NCI-H187 (cell line): Measurements from ENCODE around the gene RTF2.
"Not testable (repeated sequence)": the region's sequence is repeated elsewhere in the genome, so short reads cannot be mapped to it uniquely, and the experiment has no call there.

Source experiments
- DNase-seq, 2 experiments: peaks; one replicate each; lab custom pipeline; 2025; lab: John Stamatoyannopoulos, UW

RTF2 gene

DNA sequence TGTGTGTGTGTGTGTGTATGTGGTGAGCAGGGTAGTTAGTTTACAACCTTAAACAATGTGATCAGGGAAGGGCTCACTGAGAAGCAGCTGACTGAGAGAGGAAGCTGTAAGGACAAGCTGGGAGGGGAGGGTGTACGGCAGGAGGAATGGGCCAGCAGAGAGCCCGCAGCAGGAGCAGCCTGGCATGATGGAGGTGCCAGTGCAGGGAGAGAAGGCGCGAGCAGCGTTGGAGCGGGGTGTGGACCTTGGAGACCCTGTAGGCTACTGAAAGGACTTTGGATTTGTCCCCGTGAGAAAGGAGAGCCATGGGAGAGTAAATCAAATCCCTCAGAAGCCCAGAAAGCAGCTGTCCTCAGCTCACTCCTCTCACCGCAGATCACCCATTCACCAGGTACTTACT lies 83.1 kb downstream of the RTF2 start:
- DNase-seq, result no peak

DNA sequence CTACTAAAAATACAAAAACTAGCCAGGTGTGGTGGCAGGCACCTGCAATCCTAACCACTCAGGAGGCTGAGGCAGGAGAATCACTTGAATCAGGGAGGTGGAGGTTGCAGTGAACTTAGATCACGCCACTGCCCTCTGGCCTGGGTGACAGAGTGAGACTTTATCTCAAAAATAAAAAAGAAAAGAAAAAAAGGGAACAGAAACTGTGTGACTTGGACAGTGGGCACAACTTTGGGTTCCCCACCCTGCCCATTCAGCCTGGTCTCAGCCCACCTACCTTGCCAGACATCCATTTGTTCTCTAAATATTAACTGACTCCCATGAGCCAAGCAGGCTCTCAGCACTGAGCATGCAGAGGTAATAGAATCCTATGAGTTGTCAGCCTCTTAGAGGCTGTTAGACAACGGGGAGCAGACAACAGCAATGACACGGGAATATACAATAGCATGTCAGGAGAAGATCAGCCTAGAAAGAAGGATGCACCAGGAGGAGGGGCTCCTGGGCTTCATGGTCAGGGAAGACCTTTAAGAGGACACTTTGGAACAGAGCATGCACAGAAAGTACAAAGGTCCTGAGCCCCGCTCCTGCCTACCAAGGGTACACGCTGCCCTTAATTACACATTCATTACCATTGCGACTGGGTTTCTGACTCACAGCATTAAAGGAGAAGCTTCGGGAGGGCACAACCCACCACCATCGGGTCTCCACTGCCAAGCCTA lies 84.6 kb downstream of the RTF2 start:
- no peak for DNase-seq

DNA sequence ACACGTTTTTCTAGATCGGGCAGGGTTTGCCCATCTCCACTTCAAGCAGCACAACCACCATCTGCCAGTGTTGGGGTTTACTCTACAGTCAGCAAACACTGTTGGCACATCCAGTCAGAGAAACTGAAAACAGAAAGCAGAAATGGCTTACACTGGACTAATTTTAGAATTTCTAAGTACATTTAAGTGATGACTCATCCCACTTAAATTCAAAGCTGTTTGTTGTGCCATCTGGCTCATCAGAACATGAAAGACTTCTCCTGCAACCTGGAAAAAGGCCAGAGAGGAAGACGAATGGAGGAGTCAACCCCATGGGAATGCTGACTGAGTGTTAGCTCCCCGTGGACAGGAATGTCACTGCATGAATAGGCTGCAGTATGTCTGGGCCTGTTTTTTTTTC lies 86.4 kb downstream of the RTF2 start:
- DNase-seq, result peak; percentile 22 to 59

DNA sequence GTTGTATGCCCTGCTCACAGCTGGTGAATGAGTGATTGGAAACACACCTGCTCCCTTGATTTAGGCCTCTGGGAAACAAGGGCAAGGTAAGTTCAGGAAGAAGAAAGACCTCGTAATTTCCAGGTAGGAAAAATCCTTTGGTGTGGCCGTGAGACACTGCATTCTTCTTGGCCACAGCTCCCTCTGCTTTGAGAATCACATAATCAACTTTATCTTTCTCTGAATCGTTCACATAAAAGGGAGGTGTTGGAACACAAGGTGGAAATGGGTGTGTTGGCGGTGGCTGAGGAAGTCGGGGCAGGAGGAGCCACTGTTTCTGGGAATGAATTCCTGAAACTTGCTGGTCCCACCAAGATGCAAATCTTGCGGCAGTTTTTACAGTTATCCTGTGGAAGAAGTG lies 90.5 kb downstream of the RTF2 start:
- DNase-seq, result no peak

DNA sequence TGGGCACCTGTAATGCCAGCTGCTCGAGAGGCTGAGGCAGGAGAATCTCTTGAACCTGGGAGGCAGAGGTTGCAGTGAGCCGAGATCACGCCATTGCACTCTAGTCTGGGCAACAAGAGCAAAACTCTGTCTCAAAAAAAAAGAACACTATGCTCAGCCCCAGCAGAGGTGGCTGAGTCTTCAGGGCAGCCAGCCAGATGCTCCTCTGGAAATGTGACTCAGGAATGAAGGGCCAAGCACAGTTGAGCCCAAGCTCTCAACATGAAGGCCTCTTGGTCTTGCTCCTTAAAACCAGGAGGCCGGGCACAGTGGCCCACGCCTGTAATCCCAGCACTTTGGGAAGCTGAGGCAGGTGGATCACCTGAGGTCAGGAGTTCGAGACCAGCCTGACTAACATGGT lies 96.1 kb downstream of the RTF2 start:
- not testable (repeated sequence) for DNase-seq

DNA sequence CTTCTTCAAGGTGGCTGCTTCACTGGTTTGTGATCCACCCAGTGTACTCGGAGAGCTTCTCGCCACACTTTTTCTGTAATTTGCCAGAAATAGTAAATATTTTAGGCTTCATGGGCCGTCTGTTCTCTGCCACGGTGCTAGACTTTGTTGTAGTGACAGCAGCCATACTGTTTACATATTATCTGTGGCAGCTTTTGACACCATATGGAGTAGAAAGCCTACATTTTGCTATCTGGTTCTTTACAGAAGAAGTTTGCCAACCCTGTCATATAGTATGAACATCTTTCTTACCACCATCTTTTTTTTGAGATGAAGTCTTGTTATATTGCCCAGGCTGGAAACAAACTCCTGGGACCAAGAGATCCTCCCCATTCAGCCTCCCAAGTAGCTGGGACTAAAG lies 97.1 kb downstream of the RTF2 start:
- DNase-seq, result no peak

DNA sequence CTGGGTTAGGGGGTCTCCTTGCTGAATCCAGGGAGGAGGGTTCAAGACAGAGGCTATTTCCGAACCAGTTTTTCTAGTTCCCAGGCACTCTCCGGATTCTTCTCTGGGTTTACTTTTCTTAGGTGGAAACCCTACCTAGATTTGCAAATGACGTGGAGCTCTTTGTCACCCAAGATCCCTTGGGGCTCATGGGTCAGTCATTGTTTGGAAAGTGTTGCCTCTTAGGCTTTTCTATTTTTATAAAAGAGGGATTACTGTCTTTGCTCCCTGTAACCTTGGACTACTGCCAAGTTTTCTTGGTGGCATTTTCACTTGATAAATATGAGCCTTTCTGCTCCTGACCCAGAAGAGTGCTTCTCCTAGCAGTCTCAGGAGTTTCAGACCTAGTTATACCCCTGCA lies 98.2 kb downstream of the RTF2 start:
- peak; percentile 37 to 70 for DNase-seq
